Stimulated activated naive B cell treated with anti-CD40 and anti-IgM and Interleukin-4, amounts not matched to agents 10 μg/mL and 1 μg/mL and 100 μg/mL, for 72 hours (primary cell): ENCODE data around the gene GOT2.
A peak's percentile ranks its signal among the peaks of the same experiment; 100 is the strongest.
"Not testable (repeated sequence)": the region's sequence is repeated elsewhere in the genome, so short reads cannot be mapped to it uniquely, and the experiment has no call there.

Experiments
- ATAC-seq, 2 donors: fragments of 150-1000 bp; cut with Tn5 transposase; replicated peaks; 2 replicates each; pipeline ENCODE4 v1.10.0; 2021; ENCODE audit warnings: moderate library complexity in 1 of 2
- DNase-seq: peaks from one replicate; pipeline ENCODE4 v3.0.0; 2021
- H3K27ac Mint-ChIP-seq: one replicate; pipeline ENCODE4 v1.8.0; 2022; ENCODE audit warnings: mild to moderate bottlenecking, mixed read lengths
- H3K27me3 Mint-ChIP-seq, 2 donors: one replicate each; pipeline ENCODE4 v1.8.0; 2022; ENCODE audit warnings: mixed read lengths in 2 of 2
- H3K36me3 Mint-ChIP-seq, 2 donors: one replicate each; pipeline ENCODE4 v1.8.0; 2022; ENCODE audit warnings: mixed read lengths in 2 of 2, mild to moderate bottlenecking in 1 of 2
- H3K4me1 Mint-ChIP-seq, 2 donors: one replicate each; pipeline ENCODE4 v1.8.0; 2022; ENCODE audit warnings: mixed read lengths in 2 of 2, mild to moderate bottlenecking in 1 of 2
- H3K4me3 Mint-ChIP-seq, 2 donors: one replicate each; pipeline ENCODE4 v1.8.0; 2022; ENCODE audit warnings: mild to moderate bottlenecking in 2 of 2, mixed read lengths in 2 of 2, moderate library complexity in 1 of 2
- H3K9me3 Mint-ChIP-seq, 2 donors: one replicate each; pipeline ENCODE4 v1.8.0; 2022; ENCODE audit warnings: mixed read lengths in 2 of 2, mild to moderate bottlenecking in 1 of 2

Gene GOT2

GRCh38 chr16:58733671-58734458 is at the start of gene GOT2:
TSS of gene GOT2 (minus strand) at chr16:58734316. CDS start at chr16:58734228, 88 bp downstream.
- Mint-ChIP-seq H3K4me3 (peak within 1 kb of the TSS; percentile 92 to 96), H3K27ac (peak within 1 kb of the TSS; percentile 95), H3K27me3 (peaks cover 3 to 4% of the 10 kb centered on the region in 2 donors), H3K9me3 (no peaks in the 10 kb centered on the region), H3K36me3 (peaks cover 2 to 13% of the 10 kb centered on the region in 2 donors), H3K4me1 (peaks cover 19 to 32% of the 10 kb centered on the region in 2 donors)
- DNase-seq: peak; percentile 83
- peak; percentile 93 to 96 for ATAC-seq

GRCh38 chr16:58779291-58779690 is 45.2 kb upstream of the GOT2 start:
- H3K4me1 Mint-ChIP-seq, H3K27me3 Mint-ChIP-seq, ATAC-seq, H3K27ac Mint-ChIP-seq, DNase-seq, H3K9me3 Mint-ChIP-seq, H3K4me3 Mint-ChIP-seq, H3K36me3 Mint-ChIP-seq: not testable (repeated sequence)

- Mint-ChIP-seq H3K36me3 (no peaks in the 10 kb centered on the region), H3K27me3 (peaks cover 10 to 24% of the 10 kb centered on the region in 2 donors), H3K27ac (no peak overlapping the region), H3K9me3 (no peaks in the 10 kb centered on the region), H3K4me1 (no peaks in the 10 kb centered on the region), H3K4me3 (no peak overlapping the region)
- DNase-seq: no peak
- no peak for ATAC-seq
These were observed 39.8 kb upstream of the GOT2 start for GRCh38 chr16:58773870-58774269.

- peaks cover 4 to 33% of the 10 kb centered on the region in 2 donors for H3K27me3 Mint-ChIP-seq
- H3K4me3 Mint-ChIP-seq: no peak overlapping the region
- ATAC-seq: no peak
These were observed 34.0 kb upstream of the GOT2 start for GRCh38 chr16:58768145-58768544.

GRCh38 chr16:58767581-58767980 is 33.5 kb upstream of the GOT2 start:
- Mint-ChIP-seq H3K4me1 (no peaks in the 10 kb centered on the region), H3K27ac (no peak overlapping the region), H3K27me3 (peaks cover 4 to 34% of the 10 kb centered on the region in 2 donors), H3K4me3 (no peak overlapping the region), H3K9me3 (no peaks in the 10 kb centered on the region), H3K36me3 (no peaks in the 10 kb centered on the region)
- DNase-seq: no peak
- no peak for ATAC-seq

More at GRCh38 chr16:58768145-58768544, 34.0 kb upstream of the GOT2 start:
- no peaks in the 10 kb centered on the region for H3K4me1 Mint-ChIP-seq
- H3K27ac Mint-ChIP-seq: no peak overlapping the region
- H3K9me3 Mint-ChIP-seq: no peaks in the 10 kb centered on the region
- no peak for DNase-seq
- H3K36me3 Mint-ChIP-seq: no peaks in the 10 kb centered on the region

GRCh38 chr16:58756650-58757332 is 22.7 kb upstream of the GOT2 start:
- DNase-seq (no peak), ATAC-seq (no peak)
- Mint-ChIP-seq H3K9me3 (no peaks in the 10 kb centered on the region), H3K36me3 (no peaks in the 10 kb centered on the region), H3K27me3 (peaks cover 0 to 6% of the 10 kb centered on the region in 2 donors), H3K4me1 (peaks cover 7 to 9% of the 10 kb centered on the region in 2 donors), H3K4me3 (no peak overlapping the region), H3K27ac (no peak overlapping the region)

- H3K4me1 Mint-ChIP-seq: peaks cover 7 to 9% of the 10 kb centered on the region in 2 donors
- ATAC-seq (peak; percentile 98), DNase-seq (peak; percentile 57)
- H3K36me3 Mint-ChIP-seq: no peaks in the 10 kb centered on the region
- H3K27me3 Mint-ChIP-seq: peaks cover 0 to 6% of the 10 kb centered on the region in 2 donors
- peak overlapping the region; percentile 5 to 56 for H3K4me3 Mint-ChIP-seq
- H3K27ac Mint-ChIP-seq: peak overlapping the region; percentile 37
- no peaks in the 10 kb centered on the region for H3K9me3 Mint-ChIP-seq
These were observed 22.0 kb upstream of the GOT2 start for GRCh38 chr16:58755989-58756649.

- H3K4me1 Mint-ChIP-seq: peaks cover 7 to 9% of the 10 kb centered on the region in 2 donors
- H3K27ac Mint-ChIP-seq: no peak overlapping the region
- no peak overlapping the region for H3K4me3 Mint-ChIP-seq
- H3K9me3 Mint-ChIP-seq: peaks cover 0 to 5% of the 10 kb centered on the region in 2 donors
- no peaks in the 10 kb centered on the region for H3K36me3 Mint-ChIP-seq
- ATAC-seq: no peak
- DNase-seq: no peak
- H3K27me3 Mint-ChIP-seq: peaks cover 0 to 6% of the 10 kb centered on the region in 2 donors
These were observed 19.6 kb upstream of the GOT2 start for GRCh38 chr16:58753711-58754134.

- peaks cover 0 to 2% of the 10 kb centered on the region in 2 donors for H3K9me3 Mint-ChIP-seq
- H3K4me1 Mint-ChIP-seq: no peaks in the 10 kb centered on the region
- no peak for ATAC-seq
- H3K27me3 Mint-ChIP-seq: peaks cover 0 to 3% of the 10 kb centered on the region in 2 donors
- H3K4me3 Mint-ChIP-seq: no peak overlapping the region
- H3K36me3 Mint-ChIP-seq: no peaks in the 10 kb centered on the region
- DNase-seq: no peak
- H3K27ac Mint-ChIP-seq: no peak overlapping the region
These were observed 10.4 kb upstream of the GOT2 start for GRCh38 chr16:58744497-58744896.

GRCh38 chr16:58741976-58742375 is 7.9 kb upstream of the GOT2 start:
- H3K4me3 Mint-ChIP-seq: no peak overlapping the region
- H3K4me1 Mint-ChIP-seq: no peaks in the 10 kb centered on the region
- no peak for ATAC-seq
- no peak overlapping the region for H3K27ac Mint-ChIP-seq
- H3K36me3 Mint-ChIP-seq: no peaks in the 10 kb centered on the region
- peaks cover 9 to 14% of the 10 kb centered on the region in 2 donors for H3K27me3 Mint-ChIP-seq
- no peaks in the 10 kb centered on the region for H3K9me3 Mint-ChIP-seq
- no peak for DNase-seq

- no peaks in the 10 kb centered on the region for H3K4me1 Mint-ChIP-seq
- no peak for DNase-seq
- ATAC-seq: no peak
- no peak overlapping the region for H3K4me3 Mint-ChIP-seq
- peaks cover 9 to 14% of the 10 kb centered on the region in 2 donors for H3K27me3 Mint-ChIP-seq
- H3K9me3 Mint-ChIP-seq: no peaks in the 10 kb centered on the region
- no peaks in the 10 kb centered on the region for H3K36me3 Mint-ChIP-seq
- no peak overlapping the region for H3K27ac Mint-ChIP-seq
These were observed 7.0 kb upstream of the GOT2 start for GRCh38 chr16:58741166-58741565.

- Mint-ChIP-seq H3K27me3 (peaks cover 9 to 14% of the 10 kb centered on the region in 2 donors), H3K27ac (no peak overlapping the region), H3K4me1 (peaks cover 2 to 8% of the 10 kb centered on the region in 2 donors), H3K36me3 (no peaks in the 10 kb centered on the region), H3K9me3 (no peaks in the 10 kb centered on the region), H3K4me3 (no peak overlapping the region)
- ATAC-seq (no peak), DNase-seq (no peak)
These were observed 4.7 kb upstream of the GOT2 start for GRCh38 chr16:58738672-58739296.

- Mint-ChIP-seq H3K27me3 (peaks cover 9 to 14% of the 10 kb centered on the region in 2 donors), H3K4me1 (peaks cover 13 to 26% of the 10 kb centered on the region in 2 donors)
- H3K9me3 Mint-ChIP-seq, H3K4me3 Mint-ChIP-seq, H3K27ac Mint-ChIP-seq, ATAC-seq, DNase-seq, H3K36me3 Mint-ChIP-seq: not testable (repeated sequence)
These were observed 2.2 kb upstream of the GOT2 start for GRCh38 chr16:58736341-58736740.

GRCh38 chr16:58734459-58734787 is 307 bp upstream of the GOT2 start:
- peak overlapping the region; percentile 95 for H3K27ac Mint-ChIP-seq
- no peak for ATAC-seq

More at GRCh38 chr16:58734459-58734787, 307 bp upstream of the GOT2 start:
- Mint-ChIP-seq H3K4me1 (peaks cover 19 to 32% of the 10 kb centered on the region in 2 donors), H3K36me3 (peaks cover 0 to 13% of the 10 kb centered on the region in 2 donors), H3K4me3 (peak overlapping the region; percentile 92 to 96), H3K9me3 (no peaks in the 10 kb centered on the region), H3K27me3 (peaks cover 8 to 10% of the 10 kb centered on the region in 2 donors)
- DNase-seq: no peak
